ENCODE data around the gene PCLAF. TPM values are rescaled to one million over a fixed set of nuclear protein-coding genes. Genes with fewer than 3 reads are reported as not detected.

The PCLAF gene, protein sequence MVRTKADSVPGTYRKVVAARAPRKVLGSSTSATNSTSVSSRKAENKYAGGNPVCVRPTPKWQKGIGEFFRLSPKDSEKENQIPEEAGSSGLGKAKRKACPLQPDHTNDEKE
- 2.0 and 3.9 TPM in 2 replicates for total RNA-seq

DNA sequence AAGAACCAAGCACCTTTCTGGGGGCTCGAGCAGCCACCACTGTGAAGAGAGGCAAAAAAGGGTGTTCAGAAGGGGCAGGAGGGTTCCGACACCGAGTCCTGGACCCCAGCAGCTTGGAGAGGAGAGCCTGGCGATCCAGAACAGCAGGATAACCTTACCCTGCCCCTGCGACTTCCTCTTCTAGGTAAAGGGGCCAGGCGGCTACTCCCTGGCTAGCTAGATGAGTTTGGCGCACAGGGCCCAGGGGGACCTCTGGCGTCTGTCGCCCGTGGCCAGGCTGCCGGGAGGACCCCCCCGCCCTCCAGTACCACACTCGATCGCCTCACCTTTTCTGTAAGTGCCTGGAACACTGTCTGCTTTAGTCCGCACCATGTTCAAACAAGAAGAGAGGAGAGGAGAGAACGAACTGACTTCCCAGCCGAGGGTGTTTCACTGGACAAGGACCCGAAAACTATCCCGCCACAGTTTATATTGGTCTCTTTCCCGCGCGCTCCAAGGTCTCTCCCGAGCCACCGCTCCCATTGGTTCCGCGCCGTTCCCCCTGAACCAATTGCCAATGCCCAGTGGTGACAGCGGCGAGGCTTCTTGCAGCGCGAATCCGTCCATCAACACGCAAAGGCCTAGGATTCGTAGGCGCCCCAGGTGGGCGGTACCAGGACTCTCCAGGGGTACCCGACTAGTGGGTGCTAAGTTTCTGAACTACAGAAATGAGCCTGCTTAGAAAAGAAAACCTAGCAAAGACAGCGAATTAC, at the start of gene PCLAF:
Gene PCLAF (minus strand): TSS at position 442 of the 752 bp plus-strand sequence. CDS start 70 bp downstream, at position 372.
- intact Hi-C loops (cut with micrococcal nuclease) = loop anchor here (1.0 to 10.0 kb wide), 4 partner anchors 25 to 924 kb away; partner anchors contain the start of genes CIAO2A, CSNK1G1, RNU5B-1 and ZNF609
- H3K4me1 Mint-ChIP-seq = peaks cover 20% of the 10 kb centered on the region
- H3K4me3 Mint-ChIP-seq = peak within 1 kb of the TSS; percentile 92
- POLR2A ChIA-PET = no interaction called here
- CTCF ChIA-PET = no interaction called here
- H3K36me3 Mint-ChIP-seq (ENCODE audit: low read depth) = peaks cover 3% of the 10 kb centered on the region
- peak; percentile 100 for ATAC-seq (ENCODE audit: low read depth)
- TF ChIP-seq, protein P1, sequence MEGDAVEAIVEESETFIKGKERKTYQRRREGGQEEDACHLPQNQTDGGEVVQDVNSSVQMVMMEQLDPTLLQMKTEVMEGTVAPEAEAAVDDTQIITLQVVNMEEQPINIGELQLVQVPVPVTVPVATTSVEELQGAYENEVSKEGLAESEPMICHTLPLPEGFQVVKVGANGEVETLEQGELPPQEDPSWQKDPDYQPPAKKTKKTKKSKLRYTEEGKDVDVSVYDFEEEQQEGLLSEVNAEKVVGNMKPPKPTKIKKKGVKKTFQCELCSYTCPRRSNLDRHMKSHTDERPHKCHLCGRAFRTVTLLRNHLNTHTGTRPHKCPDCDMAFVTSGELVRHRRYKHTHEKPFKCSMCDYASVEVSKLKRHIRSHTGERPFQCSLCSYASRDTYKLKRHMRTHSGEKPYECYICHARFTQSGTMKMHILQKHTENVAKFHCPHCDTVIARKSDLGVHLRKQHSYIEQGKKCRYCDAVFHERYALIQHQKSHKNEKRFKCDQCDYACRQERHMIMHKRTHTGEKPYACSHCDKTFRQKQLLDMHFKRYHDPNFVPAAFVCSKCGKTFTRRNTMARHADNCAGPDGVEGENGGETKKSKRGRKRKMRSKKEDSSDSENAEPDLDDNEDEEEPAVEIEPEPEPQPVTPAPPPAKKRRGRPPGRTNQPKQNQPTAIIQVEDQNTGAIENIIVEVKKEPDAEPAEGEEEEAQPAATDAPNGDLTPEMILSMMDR (IDR thresholded peaks at IDR 0.05) = no peak
- H3K9me3 Mint-ChIP-seq = no peaks in the 10 kb centered on the region
- DNase-seq = peak; percentile 74
- peak within 1 kb of the TSS; percentile 44 for H3K27ac Mint-ChIP-seq
- no peaks in the 10 kb centered on the region for H3K27me3 Mint-ChIP-seq

- POLR2A ChIA-PET = no interaction called here
Observed at GRCh38 chr15:64430000-64430735, 48.9 kb upstream of the PCLAF start.

DNA sequence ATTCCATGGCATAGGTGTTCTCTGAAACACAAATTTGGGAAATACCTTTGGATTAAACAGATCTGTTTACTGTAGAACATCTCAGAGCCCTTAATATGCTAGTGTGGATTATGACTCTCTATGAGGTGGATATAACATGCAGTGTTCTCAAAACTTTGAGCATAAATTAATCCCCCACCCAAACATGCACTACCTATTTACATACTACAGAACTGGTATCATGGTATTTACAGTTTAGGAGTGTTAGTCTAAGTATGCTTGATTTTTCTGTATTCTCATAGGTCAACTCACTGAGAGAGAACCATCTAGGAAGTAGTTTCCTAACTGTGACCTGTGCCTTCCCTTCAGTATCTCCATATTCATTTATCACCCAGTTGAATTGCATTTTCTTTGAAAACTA, 48.2 kb upstream of the PCLAF start:
- intact Hi-C loops (cut with micrococcal nuclease) = no loop called here
- no peak overlapping the region for H3K4me3 Mint-ChIP-seq

More at GRCh38 chr15:64430000-64430735, 48.9 kb upstream of the PCLAF start:
- DNase-seq = no peak
- Mint-ChIP-seq H3K27me3 (no peaks in the 10 kb centered on the region), H3K9me3 (no peaks in the 10 kb centered on the region), H3K27ac (no peak overlapping the region), H3K4me1 (peaks cover 5% of the 10 kb centered on the region), H3K36me3 (ENCODE audit: low read depth) (peaks cover 53% of the 10 kb centered on the region), H3K4me3 (no peak overlapping the region)
- intact Hi-C loops (cut with micrococcal nuclease) = no loop called here
- CTCF ChIA-PET = no interaction called here
- ATAC-seq (ENCODE audit: low read depth) = no peak
- TF ChIP-seq, protein P1 (IDR thresholded peaks at IDR 0.05) = no peak

DNA sequence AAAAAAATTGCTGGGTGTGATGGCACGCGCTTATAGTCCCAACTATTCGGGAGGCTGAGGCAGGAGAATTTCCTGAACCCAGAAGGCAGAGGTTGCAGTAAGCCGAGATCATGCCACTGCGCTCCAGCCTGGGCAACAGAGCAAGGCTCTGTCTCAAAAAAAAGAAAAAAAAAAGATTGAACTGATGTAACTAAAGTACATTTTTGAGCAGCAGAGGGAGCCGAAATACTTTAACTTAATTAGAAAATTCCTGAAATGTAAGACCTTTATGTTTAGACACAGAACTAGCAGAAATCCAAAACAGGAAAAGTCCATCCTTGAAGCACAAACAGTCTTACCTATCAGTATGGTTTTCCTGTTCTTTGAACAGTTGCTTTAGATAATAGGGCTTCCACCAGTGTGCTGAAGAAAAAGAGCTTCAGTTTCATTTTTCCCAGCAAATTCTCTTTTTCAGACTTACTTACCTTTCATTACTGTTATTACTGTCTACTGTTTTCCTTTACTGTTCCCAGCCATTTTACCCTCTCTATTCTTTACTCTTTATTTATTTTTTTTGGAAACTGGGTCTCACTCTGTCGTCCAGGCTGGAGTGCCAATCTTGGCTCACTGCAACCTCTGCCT, 45.7 kb upstream of the PCLAF start:
- Mint-ChIP-seq H3K4me3 (no peak overlapping the region), H3K9me3 (no peaks in the 10 kb centered on the region), H3K27me3 (no peaks in the 10 kb centered on the region), H3K27ac (no peak overlapping the region), H3K4me1 (peaks cover 13% of the 10 kb centered on the region), H3K36me3 (ENCODE audit: low read depth) (peaks cover 67% of the 10 kb centered on the region)
- intact Hi-C loops (cut with micrococcal nuclease) = loop anchor here (1.0 kb wide), 2 partner anchors 226 to 254 kb away; no protein-coding TSS in a partner anchor
- ChIA-PET POLR2A (no interaction called here), CTCF (interaction anchor here (0.6 to 2.7 kb wide), 8 partner anchors 16 to 301 kb away, joined by 3 to 16 read pairs (median 4); no protein-coding TSS in a partner anchor)
- ATAC-seq (ENCODE audit: low read depth) (no peak), DNase-seq (no peak)
- TF ChIP-seq, protein P1 (IDR thresholded peaks at IDR 0.05) = no peak

More for the DNA sequence above, 48.2 kb upstream of the PCLAF start:
- Mint-ChIP-seq H3K27ac (no peak overlapping the region), H3K36me3 (ENCODE audit: low read depth) (peaks cover 58% of the 10 kb centered on the region), H3K27me3 (no peaks in the 10 kb centered on the region), H3K4me1 (peaks cover 5% of the 10 kb centered on the region), H3K9me3 (no peaks in the 10 kb centered on the region)
- POLR2A ChIA-PET = no interaction called here
- ATAC-seq (ENCODE audit: low read depth) (no peak), DNase-seq (no peak)
- CTCF ChIA-PET = no interaction called here
- TF ChIP-seq, protein P1 (IDR thresholded peaks at IDR 0.05) = no peak
